Coronary artery (tissue), 2 donors: Measurements from ENCODE around the gene THRA.
A peak's percentile ranks its signal among the peaks of the same experiment; 100 is the strongest.

Experiments
- DNase-seq: peaks from one replicate; pipeline ENCODE4 v3.0.0-alpha.2; 2017; ENCODE audit warnings: low spot score
- H3K27ac ChIP-seq, 2 donors: fragments of 200-600 bp; sonication (generic); one replicate each; pipeline ENCODE4 v1.5.1; 2016 to 2019
- H3K4me3 ChIP-seq: fragments of 200-600 bp; sonication (generic); 2 replicates; pipeline ENCODE4 v1.5.1; 2016; ENCODE audit warnings: mild to moderate bottlenecking, moderate library complexity
- CTCF ChIP-seq: fragments of 200-600 bp; sonication (generic); IDR thresholded peaks from one replicate; pipeline ENCODE4 v1.5.1; 2019; ENCODE audit warnings: antibody characterized with exemption

Gene THRA

DNA sequence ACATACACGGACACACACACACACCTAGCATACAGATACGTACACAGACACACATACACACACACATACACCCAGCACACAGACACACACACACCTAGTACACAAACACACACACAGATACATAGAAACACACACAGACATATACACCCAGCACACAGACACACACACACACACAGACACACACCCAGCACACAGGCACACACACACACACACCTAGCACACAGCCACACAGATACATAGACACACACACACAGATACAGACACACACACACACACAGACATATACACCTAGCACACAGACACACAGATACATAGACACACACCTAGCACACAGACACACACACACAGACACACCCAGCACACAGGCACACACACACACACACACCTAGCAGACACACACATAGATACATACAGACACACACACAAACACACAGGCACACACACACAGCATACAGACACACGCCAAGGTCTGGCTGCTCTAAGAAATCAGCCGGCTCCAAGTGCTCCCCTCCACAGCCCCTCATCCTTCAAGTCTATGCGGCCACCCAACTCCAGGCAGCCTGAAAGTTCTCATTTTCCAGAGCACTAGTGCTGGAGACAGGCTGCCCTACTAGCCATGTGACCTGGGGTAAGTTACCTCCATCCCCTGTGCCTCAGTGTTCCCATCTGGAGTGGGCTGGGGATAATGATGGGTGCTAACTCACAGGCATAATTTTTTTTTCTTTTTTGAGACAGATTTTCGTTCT lies 24.5 kb downstream of the THRA start:
- Histone ChIP-seq H3K27ac (peak overlapping the region in 1 of 2 donors; percentile 51), H3K4me3 (no peak overlapping the region)
- DNase-seq, result no peak
- no peak for TF ChIP-seq CTCF

DNA sequence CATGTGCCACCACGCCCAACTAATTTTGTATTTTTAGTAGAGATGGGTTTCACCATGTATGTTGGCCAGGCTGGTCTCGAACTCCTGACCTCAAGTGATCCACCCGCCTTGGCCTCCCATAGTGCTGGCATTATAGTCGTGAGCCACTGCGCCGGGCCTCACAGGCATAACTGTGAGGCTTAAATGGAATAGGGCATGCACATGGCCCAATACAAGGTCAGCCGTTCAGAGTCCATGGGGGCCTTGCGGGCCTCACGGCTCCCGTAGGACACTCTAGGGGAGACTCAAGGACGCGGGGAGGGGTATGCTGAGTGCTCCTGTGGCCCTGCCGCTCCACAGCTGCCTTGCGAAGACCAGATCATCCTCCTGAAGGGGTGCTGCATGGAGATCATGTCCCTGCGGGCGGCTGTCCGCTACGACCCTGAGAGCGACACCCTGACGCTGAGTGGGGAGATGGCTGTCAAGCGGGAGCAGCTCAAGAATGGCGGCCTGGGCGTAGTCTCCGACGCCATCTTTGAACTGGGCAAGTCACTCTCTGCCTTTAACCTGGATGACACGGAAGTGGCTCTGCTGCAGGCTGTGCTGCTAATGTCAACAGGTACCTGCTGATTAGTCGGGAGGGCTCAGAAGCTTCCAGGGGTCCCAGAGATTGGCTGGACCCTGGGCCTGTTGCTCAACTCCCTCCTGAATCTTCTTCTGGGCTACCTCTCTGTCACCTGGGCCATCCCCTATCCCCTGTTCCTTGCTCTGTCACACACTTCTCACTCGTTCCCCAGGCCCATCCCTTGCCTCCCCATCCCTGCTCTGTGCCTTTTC lies 25.3 kb downstream of the THRA start:
- Histone ChIP-seq H3K27ac (no peak overlapping the region), H3K4me3 (no peak overlapping the region)
- no peak for DNase-seq
- no peak for TF ChIP-seq CTCF

DNA sequence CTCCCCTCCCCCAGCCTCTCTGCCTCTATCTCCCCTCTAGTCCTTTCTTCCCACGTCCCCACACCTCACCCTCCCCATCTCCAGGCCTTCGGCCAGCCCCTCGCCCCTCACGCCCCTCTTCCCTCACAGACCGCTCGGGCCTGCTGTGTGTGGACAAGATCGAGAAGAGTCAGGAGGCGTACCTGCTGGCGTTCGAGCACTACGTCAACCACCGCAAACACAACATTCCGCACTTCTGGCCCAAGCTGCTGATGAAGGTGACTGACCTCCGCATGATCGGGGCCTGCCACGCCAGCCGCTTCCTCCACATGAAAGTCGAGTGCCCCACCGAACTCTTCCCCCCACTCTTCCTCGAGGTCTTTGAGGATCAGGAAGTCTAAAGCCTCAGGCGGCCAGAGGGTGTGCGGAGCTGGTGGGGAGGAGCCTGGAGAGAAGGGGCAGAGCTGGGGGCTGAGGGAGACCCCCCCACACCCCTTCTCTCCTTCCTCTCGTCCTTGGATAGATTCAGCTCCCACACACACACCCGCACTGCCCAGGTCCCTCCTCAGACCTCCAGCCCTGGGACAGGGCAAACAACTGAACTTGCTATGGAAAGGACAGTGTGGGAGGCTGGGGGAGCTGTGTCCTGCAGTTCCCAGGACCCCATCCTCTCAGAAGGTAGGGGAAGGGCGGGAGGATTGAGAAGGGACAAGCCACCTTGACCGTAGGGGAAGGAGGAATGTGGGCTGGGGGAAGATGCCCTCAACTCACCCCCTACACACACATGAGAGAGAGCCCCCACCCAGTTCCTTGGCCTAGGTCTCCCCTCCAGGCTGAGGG lies 26.5 kb downstream of the THRA start:
- no peak for DNase-seq
- no peak overlapping the region for H3K4me3 ChIP-seq
- H3K27ac ChIP-seq, result peak overlapping the region; percentile 12 to 53
- no peak for TF ChIP-seq CTCF

GRCh38 chr17:40090237-40091119 lies 27.7 kb downstream of the THRA start:
- no peak for DNase-seq
- Histone ChIP-seq H3K4me3 (no peak overlapping the region), H3K27ac (peak overlapping the region; percentile 53 to 96)
- TF ChIP-seq CTCF, result no peak

DNA sequence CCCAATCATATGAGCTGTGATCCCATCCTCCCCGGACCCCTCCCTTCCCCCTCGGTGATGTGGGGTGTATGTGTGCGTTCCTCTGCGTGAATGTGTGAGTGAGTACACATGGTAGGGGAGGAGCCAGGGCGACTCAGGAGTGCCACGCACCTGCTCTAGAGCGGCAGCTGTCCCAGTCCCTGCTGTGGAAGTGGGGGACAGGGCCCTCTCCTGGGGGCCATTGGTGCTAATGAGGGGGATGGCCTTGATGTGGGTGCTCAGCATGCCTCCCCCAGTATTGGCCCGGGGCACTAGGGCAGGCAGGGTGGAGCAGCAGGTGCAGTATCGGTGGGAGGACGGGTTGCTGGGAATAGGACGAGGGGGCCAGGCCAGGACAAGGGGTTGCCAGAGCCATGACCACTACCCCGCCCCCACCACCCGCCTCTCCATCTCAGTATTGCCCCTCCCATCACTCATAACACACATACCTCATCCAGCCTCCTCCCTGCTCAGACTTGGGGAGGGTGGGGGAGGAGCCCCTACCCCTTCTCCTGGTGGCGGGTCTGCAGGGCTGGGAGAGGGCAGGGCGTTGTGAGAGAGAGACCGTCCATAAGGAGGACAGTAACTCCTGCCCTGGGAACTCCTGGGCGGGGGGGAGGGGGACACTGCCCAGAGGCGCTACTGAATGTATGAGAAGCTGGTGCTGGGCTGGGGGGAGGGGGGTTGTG lies 29.1 kb downstream of the THRA start:
- peak; percentile 73 for DNase-seq
- H3K27ac ChIP-seq, result peak overlapping the region; percentile 89 to 96
- TF ChIP-seq CTCF, result no peak
- no peak overlapping the region for H3K4me3 ChIP-seq

DNA sequence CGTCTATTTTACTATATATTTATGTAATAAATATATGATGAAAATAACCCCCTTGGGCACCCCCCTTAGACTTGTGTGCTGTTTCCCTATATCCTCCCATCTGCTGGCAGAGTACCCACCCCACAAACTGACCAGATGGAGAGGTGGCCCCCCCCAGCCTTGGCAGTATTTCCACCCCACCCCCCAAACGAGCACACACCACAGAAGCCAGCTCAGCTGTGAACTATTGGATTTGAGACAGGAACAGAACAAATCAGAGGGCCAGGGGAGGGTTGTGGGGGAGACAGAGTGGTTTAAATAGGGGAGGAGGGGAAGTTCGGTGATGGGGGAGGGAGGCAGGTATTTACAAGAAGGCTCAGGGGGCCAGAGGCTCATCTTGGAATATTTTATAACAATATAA lies 29.8 kb downstream of the THRA start:
- no peak for TF ChIP-seq CTCF
- peak overlapping the region; percentile 89 to 96 for H3K27ac ChIP-seq
- DNase-seq, result no peak
- H3K4me3 ChIP-seq, result no peak overlapping the region
